ENCODE measurements around the gene NAB2. TPM values are rescaled to one million over a fixed set of nuclear protein-coding genes. Genes with fewer than 3 reads are reported as not detected.
A peak's percentile ranks its signal among the peaks of the same experiment; 100 is the strongest.

The NAB2 gene
- polyA plus RNA-seq, 1 of the 3 experiments (the other 2 are of a cell fraction): 23.7 TPM

- TF ChIP-seq YY1 (IDR thresholded peaks at IDR 0.05; ENCODE audit: low read depth) (0 out of 2 replicates have a peak, but pooled peaks have one; percentile 40), GATA2 (CRISPR knock-in tag; IDR thresholded peaks at IDR 0.05) (no peak), TAF1 (IDR thresholded peaks at IDR 0.05; ENCODE audit: borderline replicate concordance, low read depth, low read length) (peak; percentile 76), NRF1 (IDR thresholded peaks at IDR 0.05; ENCODE audit: low read depth, low read length) (peak; percentile 17; the same call in 1 of the 2 replicates), PBX3 (IDR thresholded peaks at IDR 0.05) (no peak), MXI1 (IDR thresholded peaks at IDR 0.05; ENCODE audit: low read depth, low read length) (peak; percentile 90), RXRA (IDR thresholded peaks at IDR 0.05; ENCODE audit: borderline replicate concordance, low read depth) (no peak), JUND (IDR thresholded peaks at IDR 0.05) (no peak), RAD21 (IDR thresholded peaks at IDR 0.05; ENCODE audit: low read length) (no peak), GABPA (IDR thresholded peaks at IDR 0.05; ENCODE audit: low read depth) (no peak; the same call in 1 of the 2 replicates), RFX5 (IDR thresholded peaks at IDR 0.05; ENCODE audit: low read length) (no peak), SIN3A (IDR thresholded peaks at IDR 0.05; ENCODE audit: borderline replicate concordance, low read depth, low read length) (no peak), MAX (IDR thresholded peaks at IDR 0.05; ENCODE audit: low read depth) (peak; percentile 90), EP300 (IDR thresholded peaks at IDR 0.05; ENCODE audit: borderline replicate concordance in 1 of 2, low read depth in 1 of 2, low read length in 1 of 2) (no peak)
These were observed at the start of gene NAB2 (continued) for GRCh38 chr12:57088354-57089270.

- DNase-seq: no peak
- Histone ChIP-seq H3K4me3 (ENCODE audit: low read depth in 2 of 2, low read length in 1 of 2) (no peak overlapping the region), H3K9me3 (no peaks in the 10 kb centered on the region), H3K27me3 (ENCODE audit: insufficient read depth) (peaks cover 23% of the 10 kb centered on the region), H3F3A (replicated peaks; ENCODE audit: insufficient read depth) (no peaks in the 10 kb centered on the region), H3K79me2 (ENCODE audit: insufficient read depth) (no peaks in the 10 kb centered on the region), H3K9me2 (no peaks in the 10 kb centered on the region), H3K36me3 (replicated peaks in 1 of 2; ENCODE audit: control insufficient read depth in 1 of 2, insufficient read depth in 2 of 2, low read length in 1 of 2) (no peaks in the 10 kb centered on the region), H3K9ac (no peak overlapping the region), H2AFZ (ENCODE audit: low read depth) (no peak overlapping the region), H3K27ac (ENCODE audit: low read depth in 2 of 2, low read length in 1 of 2) (no peak overlapping the region), H3K4me2 (no peak overlapping the region), H4K20me1 (ENCODE audit: insufficient read depth) (no peaks in the 10 kb centered on the region), H3K4me1 (ENCODE audit: control insufficient read depth in 1 of 2, insufficient read depth in 2 of 2, low read depth in 1 of 2, low read length in 1 of 2) (no peaks in the 10 kb centered on the region)
- 62% methylated on average over 4 of the region's 4 CpGs for WGBS (ENCODE audit: low lambda C conversion rate)
- POLR2A ChIA-PET: no interaction called here
- TF ChIP-seq RCOR1 (IDR thresholded peaks at IDR 0.05; ENCODE audit: low read length) (no peak), USF2 (IDR thresholded peaks at IDR 0.05; ENCODE audit: borderline replicate concordance, low read depth, low read length) (no peak), GABPA (IDR thresholded peaks at IDR 0.05; ENCODE audit: low read depth) (no peak), SMC3 (IDR thresholded peaks at IDR 0.05; ENCODE audit: low read depth, low read length) (no peak), POLR2AphosphoS5 (IDR thresholded peaks at IDR 0.05; ENCODE audit: low read depth, low read length) (no peak)
- CTCF ChIA-PET: interaction anchor here (0.9 to 1.6 kb wide), 3 partner anchors 20 to 136 kb away, joined by 3 to 5 read pairs (median 3); no protein-coding TSS in a partner anchor
These were observed 48.7 kb upstream of the NAB2 start for GRCh38 chr12:57040211-57040610.
